Epithelial cell of prostate (primary cell): Measurements from ENCODE around the gene MICAL3.
"Not testable (repeated sequence)": the region's sequence is repeated elsewhere in the genome, so short reads cannot be mapped to it uniquely, and the experiment has no call there.

Experiments used
- DNase-seq: peaks from one replicate; pipeline ENCODE4 v3.0.0-alpha.2; 2011; ENCODE audit warnings: low read depth, low spot score
- H3K27ac ChIP-seq: fragments of 450-650 bp; 2 replicates; pipeline ENCODE4 v1.5.1; 2017; ENCODE audit warnings: mild to moderate bottlenecking

Gene MICAL3

DNA sequence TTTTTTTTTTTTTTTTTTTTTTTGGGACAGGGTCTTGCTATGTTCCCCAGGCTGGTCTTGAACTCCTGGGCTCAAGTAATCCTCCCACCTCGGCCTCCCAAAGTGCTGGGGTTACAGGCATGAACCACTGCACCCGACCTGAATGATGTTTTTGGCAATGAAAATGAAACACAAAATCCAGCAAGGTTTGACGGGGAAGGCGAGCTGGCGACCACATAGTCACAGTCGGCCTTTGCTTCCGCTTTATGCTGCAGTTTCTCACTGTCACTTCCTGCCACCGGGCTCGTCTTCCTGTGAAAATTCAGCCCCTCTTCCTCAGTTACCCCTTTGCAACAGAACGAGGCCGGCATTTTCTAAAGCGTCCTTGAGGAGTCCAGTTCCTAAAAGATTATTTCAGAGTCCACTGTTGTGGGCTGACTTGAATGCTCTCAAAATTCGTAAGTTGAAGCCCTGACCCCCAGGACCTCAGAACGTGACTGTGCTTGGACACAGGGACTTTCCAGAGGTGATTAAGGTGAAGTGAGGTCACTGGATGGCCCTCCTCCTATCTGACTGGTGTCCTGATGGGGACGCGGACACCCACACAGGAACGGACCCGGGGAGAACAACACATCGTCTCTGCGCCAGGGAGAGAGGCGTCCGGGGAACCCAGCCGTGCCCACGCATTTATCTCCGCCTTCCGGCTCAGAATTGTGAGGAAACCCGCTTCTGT, 247.2 kb downstream of the MICAL3 start:
- no peak overlapping the region for H3K27ac ChIP-seq
- DNase-seq: no peak

DNA sequence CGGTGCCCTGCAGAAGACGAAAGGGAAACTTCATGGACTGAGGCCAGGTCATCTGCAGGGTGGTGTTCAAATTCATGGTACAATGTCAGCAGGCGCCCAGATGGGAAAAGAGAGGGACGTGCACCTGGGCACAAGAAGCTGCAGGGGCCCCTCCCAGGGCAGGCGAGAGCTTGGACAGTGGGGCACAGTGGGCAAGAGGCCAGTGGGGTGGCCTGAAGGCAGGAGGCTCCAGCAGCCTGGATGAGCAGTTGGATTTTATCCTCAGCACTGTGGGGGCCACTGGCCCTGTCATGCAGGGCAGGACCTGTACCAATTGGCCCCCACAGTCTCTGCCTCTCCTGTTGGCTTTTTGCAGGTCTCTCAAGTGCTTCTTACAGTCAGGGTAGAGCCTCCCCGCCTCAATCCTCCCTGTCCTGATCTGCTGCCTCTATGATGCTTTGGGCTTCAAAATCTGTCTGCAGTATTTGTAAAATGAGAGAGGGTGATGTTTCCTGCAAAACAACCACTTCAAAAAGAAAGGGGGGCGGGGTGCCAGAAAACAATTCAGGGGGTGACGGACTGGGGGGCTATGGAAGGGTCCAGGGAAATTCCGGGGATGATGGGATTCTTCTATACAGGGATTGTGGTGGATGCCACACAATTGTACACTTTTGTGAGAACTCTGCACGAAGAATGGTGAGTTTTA, 248.4 kb downstream of the MICAL3 start:
- H3K27ac ChIP-seq: no peak overlapping the region
- DNase-seq: no peak

DNA sequence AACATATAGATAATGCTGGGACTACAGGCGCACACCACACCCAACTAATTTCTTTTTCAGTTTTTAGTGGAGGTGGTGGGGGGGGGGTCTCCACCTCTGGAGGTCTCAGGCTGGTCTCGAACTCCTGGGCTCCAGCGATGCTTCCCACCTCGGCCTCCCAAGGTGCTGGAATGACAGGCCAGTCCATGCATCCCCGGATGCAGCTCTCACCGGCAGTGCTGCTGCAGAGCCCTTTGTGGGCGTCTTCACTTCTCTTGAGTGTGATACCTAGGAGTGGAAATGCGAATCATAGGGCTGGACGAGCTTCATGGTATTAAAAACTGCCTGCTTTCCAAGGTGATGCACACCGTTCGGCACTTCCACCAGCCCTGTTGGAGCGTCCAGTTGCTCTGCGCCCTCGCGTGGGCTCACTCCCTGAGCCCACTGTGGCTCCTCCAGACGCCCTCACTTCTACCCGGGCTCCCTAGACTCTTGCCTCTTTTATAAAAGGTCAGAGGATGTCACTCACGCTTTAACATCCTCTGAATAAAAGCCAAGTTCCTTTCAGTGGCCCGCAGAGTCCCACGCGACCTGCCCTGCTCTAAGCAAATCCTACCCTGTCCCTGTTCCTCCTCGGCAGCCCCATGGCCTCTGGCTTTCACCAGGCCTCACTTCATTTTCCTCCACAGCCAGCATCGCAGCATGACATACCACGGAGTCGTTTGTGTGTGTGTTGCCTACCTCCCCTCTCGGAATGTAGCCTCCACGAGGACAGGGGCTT, 249.3 kb downstream of the MICAL3 start:
- no peak overlapping the region for H3K27ac ChIP-seq

DNA sequence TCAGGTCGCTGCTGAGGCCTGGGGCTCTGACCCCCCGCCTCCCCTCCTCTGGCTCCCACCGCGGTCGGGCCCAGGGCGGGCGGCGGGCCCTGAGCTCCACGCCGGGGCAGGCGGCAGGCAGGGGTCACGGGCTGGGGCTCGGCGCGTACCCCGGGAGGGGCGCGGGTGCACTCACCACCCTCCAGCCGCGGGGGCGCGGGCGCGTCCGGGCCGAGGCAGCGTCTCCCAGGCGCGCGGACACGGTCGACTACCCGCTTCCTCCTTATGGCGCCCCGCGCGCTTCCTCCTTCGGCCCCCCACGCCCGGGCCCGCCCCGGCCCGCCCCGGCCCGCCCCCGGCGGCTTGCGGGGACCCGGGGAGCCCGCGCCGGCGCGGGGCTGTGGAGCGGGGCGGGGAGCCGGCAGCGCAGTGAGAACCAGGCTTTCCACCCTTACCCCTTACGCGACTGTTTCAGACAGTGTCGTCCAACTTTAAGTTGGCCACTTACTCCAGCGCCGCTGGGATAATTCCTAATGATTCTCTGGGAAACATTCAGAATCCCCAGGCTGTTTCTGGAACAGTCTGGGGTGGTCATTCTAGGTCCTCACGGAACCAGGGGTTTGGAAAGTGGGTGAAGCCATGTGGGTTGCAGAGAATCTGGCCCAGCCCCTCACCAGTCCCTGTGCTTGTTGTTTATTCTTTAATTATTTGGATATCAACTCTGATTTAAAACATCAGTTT, 250.0 kb downstream of the MICAL3 start, which contains the start of gene BID:
Gene BID, minus strand, starts transcription at position 264 of the 720 bp plus-strand sequence. CDS start 24,353 bp downstream, outside the sequence.
- no peak for DNase-seq
- H3K27ac ChIP-seq: no peak within 1 kb of the TSS

More for the DNA sequence above, 249.3 kb downstream of the MICAL3 start:
- DNase-seq: no peak

DNA sequence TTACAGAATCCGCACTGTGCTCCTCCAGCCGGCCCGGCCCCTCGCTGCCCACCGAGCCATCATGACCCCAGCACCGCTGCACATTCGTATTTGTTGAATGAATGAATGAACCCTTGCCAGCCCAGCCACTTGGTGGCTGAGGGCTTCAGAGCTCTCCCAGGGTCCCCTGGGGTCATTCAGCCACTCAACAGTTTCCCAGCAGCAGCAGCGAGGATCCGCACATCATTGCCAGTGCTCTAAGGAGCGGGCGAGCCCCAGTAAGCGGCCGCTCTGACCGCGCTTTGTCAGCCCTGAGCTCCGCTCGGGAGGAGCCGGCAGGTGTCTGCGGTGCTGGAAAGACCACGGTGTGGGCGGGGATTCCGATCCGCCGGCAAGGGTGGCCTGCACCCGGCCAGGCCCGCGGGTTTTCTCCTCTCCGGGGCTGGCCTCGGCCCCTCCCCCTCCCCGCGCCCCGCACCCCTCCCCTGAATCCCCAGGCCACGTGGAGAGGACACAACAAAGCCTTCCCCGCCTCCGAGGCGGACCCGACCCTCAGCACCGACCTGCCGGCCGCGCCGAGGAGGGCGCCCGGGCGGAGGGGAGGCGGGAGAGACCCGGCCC, 250.7 kb downstream of the MICAL3 start:
- no peak overlapping the region for H3K27ac ChIP-seq
- DNase-seq: no peak

DNA sequence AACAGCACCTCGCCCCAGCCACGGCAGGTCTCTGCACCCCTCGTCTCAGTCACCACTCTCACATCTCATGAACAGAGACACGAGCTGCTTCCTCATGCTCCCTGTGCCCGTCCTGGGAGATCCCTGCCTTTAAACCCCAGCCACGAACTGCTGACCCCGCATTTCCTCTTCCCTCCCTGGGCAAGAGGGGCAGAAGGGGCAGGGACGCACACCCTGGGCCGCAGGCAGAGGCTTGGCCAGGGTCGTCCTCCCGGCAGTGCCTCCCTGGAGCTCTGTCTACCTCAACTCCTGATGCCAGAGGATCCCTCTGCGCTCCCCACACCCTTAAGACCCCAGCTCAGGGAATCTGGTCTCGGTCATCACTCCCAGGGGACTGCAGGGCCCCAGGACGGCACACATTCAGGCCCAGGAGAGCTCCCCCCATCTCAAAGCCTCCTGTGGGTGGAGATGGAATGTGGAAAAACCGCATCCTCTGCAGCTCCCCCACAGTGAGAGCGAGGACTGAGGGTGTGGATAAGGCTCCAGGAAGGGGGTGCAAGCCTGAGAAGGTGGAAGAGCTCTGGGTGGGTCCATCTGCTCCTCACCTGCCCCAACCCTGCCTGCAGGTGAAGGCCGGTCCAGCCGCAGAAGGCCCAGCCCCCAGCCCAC, 251.3 kb downstream of the MICAL3 start:
- no peak for DNase-seq
- no peak overlapping the region for H3K27ac ChIP-seq

DNA sequence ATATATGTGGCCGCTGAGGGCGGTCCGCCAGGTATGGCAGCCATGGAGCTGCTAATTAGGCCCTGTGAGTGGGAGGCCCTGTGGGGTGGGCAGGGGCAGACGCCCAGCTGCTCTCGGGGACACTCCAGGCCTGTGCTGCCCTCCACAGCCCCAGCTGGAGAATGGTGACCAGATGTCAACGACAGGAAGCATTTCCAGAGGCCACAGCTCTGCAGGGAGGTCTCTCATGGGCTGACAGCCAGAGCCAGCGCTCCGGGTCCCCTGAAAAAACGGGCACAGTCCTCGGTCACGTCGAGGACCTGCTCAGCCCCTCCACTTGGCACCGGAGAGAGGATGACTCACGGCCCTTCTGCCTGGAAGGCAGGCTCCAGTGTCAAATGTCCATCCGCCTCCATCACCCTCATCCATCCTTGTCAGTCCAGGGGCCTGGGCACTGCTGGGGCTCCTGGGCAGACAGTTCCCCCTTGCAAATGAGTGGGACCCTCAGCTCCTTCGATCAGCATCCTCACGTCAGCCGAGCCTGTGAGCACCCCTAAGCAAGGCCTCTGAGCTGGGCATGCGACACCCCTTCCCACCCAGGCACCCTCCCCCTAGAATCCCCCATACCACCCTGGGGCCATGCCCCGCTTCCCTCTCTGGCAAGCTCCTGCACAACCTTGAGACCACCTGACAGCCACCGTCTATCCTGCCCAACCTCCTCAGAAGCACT, 252.0 kb downstream of the MICAL3 start:
- DNase-seq: no peak
- no peak overlapping the region for H3K27ac ChIP-seq

DNA sequence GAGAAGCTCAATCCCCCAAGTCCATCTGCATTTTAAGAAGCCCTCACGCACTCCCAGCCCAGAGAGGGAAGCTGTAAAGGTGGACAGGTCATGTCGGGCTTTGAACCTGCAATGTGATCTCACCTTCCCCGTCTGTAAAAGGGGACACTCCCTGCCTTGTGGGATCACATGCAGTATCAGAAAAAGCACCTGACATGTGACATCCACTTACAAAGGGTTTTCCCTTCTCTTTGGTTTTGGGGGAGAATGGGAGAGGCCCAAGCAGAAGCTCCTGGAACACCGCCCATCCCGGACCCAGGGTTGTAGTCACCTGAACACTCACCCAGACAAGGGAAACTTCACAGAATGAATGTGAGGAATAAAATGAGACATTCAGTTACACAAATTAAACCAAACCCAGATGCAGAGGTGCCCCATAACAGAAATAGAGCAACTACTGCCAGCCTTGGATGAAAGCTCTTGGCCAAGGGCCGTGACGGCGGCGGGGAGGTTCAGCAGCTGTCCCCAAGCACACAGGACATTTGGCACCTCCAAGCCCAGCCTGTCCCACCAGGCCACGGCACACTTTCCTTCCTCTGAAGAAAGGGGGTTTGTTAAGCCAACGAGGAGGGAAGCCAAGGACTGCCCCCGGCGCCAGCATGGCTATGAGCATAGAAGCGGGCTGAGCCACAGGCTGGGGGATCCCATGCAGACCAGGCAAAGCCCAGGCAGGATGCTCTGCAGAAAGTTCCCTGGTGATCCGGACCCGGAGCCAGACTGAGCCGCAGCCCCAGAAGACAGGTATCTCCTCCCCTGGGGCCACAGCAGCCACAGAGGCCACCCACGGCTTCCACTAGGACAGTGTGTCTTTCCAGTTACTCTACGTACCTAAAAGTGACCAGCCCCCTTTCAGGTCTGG, 253.9 kb downstream of the MICAL3 start:
- no peak overlapping the region for H3K27ac ChIP-seq
- no peak for DNase-seq

DNA sequence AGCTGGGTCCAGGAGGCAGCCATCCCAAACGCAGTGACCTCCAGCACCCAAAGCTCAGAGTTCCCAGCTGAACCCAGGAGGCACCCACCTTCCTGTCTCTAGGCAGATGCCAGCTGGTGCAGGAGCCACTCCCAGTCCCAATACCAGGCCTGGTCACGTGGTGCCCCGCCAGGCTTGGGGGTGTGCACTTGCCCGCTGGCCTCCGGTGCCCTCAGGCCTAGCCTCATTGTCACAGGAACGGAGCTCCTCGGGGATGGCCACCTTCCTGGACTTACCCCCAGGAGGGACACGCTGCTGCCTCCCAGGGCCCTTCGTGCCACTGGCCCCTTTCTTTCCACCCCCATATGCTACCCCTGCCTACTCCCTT, 254.7 kb downstream of the MICAL3 start:
- H3K27ac ChIP-seq: no peak overlapping the region
- DNase-seq: no peak

DNA sequence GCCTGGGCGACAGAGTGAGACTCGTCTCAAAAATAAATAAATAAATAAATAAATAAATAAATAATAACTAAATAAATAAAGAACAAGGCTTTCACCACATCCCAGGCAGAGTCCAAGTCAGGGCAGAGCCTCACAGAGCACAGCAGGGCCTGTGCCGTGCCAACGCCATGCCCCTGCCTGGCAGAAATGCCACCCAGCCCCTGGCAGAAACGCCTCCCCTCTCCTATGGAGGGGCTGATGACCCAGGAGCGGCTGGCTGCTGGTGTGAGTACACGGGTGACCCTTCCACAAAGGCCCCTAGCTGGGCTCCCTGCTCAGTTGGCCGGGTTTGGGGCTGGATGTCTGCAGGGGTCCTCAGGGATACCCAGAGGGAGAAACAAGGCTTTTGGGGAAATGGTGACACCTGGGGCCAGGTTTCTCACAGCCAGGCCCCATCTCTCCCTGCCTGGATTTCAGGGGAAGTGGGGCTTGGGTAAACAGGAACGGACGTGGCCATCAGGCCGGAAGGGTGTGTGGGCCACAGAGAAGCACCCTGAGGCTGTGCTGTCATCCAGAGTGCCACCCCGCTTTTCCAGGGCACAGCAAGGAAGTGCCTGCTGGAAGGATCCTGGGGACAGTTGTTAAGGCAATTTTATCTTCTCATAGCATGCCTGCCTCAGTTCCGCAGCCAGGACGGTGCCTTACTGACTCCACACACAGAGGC, 255.2 kb downstream of the MICAL3 start:
- no peak for DNase-seq
- no peak overlapping the region for H3K27ac ChIP-seq

DNA sequence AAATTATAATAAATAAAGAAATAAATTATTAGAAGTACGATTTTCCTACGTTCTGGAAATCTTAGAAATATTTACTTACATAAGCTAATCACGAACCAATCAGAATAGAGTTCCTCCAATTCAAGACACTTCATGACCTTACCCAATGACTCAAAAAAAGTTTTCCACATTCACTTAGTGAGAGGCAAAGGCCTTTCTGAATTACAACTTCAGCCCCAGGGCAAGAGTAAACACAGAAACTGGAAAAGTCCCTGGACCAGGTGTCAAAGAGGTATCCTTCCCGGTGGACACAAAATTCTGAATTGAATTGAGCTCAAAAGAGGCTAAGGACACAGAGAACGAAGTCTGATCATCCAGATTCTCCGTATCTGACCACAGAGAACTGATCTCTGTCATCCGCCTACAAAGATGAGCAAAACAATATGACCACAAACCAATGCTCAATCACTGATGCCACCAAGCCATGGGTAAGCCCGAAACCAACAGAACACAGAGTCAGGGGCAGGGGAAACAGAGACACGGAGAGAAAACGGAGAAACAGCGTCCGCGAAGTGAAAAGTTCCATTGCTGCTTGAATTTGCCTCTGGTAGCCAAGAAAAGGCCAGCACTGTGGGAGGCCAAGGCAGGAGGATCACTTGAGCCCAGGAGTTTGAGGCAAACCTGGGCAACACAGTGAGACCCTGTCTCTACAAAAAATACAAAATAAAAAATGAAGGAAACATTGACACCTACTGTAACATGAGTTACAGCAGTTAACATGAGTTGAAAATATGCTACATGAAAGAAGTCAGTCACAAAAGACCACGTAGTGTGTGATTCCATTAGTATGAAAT, 256.9 kb downstream of the MICAL3 start:
- no peak overlapping the region for H3K27ac ChIP-seq
- DNase-seq: no peak

DNA sequence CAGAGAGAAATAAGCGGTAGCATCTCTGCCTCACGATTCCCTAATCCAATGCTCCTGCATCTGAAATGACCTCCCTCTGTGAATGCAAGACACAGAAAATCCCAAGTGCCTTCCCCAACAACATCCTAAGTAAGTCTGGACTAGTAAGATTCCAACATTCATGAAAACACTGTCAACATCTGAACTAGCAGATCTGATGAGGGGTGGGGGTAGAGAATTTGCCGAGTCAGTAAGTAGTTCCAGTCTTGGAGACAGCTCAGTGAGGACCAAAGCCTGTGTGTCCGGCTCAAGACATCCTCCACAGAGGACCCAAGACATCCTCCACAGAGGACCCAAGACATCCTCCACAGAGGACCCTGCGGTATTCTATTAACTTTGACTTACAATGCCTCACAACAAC, 259.5 kb downstream of the MICAL3 start:
- H3K27ac ChIP-seq, DNase-seq: not testable (repeated sequence)

DNA sequence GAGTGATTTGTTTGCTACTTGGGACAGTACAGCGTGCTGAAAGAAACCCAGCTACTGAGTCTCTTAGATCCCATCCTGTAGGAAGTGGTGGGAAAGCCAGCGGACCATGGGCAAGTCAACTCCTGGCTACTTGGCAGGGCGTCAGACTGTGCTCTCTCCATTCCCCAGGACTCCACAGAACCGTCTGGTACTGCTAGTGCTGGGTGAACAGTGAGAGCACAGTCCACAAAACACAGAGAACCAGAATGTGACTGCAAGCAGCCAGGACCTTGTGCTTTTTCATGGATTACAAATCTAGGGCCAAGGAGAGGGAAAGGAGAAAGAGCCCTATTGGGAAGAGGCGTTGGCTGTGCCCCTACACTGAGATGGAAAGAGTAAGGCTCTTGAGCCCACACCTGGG, 260.3 kb downstream of the MICAL3 start:
- no peak for DNase-seq
- no peak overlapping the region for H3K27ac ChIP-seq

DNA sequence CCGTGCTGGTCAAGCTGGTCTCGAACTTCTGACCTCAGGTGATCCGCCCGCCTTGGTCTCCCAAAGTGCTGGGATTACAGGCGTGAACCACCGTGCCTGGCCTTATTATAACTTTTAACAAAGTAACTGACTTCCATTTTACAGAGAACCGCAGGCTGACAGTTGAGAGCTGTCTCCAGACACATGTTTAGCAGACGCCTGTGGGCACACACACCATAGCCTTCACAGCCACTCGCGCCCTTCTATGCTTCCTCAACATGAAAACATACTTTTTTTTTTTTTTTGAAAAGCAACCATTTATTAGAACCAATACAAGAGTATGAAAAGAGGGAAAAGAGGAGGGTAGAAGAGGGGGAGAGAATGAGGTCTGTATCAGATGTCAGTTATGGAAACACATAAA, 260.9 kb downstream of the MICAL3 start:
- H3K27ac ChIP-seq, DNase-seq: not testable (repeated sequence)

DNA sequence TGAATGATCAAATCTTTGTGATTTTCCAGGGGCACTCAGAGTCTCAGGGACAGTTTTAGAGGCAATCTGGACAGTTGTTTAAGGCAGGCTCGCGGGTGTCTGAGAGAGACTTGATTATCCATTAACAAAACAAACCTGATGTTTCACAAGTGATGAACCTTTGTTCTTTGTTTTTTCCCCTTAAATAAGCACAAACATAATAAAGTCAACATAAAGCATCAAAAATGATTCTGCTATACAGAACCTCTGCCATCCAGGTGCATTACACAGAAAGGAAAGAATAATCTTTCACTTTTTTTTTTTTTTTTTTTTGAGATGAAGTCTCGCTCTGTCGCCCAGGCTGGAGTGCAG, 263.2 kb downstream of the MICAL3 start:
- DNase-seq: no peak
- H3K27ac ChIP-seq: no peak overlapping the region

DNA sequence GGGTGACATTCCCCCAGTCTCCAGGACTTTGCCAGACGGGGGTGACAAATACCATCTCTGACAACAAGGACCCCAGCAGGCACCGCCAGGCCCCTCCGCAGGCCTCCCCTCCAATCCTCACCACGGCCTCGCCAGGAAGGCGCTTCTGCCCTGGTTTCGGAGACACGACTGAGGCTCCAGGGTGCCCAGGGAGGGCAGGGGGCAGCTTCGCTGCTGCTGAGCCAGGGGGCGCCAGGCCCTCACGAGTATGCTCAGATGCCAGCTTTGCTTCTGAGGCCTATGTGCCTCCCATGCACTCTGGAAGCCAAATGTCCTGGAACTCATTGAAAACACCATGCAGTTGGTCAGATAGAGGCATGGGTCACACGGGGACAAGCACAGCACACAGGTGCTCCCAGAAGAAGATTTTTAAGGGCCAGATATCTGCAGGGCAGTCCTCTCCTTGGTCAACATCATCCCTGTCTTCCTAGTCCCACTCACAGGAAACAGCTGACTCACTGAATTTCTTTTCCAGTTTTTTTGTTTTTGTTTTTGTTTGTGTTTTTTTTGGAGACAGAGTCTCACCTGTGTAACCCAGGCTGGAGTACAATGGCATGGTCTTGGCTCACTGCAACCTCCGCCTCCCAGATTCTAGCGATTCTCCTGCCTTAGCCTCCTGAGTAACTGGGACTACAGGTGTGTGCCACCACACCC, 270.0 kb downstream of the MICAL3 start:
- DNase-seq: no peak
- no peak overlapping the region for H3K27ac ChIP-seq
